Endothelial cell of umbilical vein (primary cell): ENCODE data around the gene OLFM2.

ENCODE experiments used
- CTCF ChIP-seq, 2 donors: IDR thresholded peaks; 1 replicate in 1 of 2; 2 replicates in 1 of 2; pipeline ENCODE4 v1.5.1; 2011; ENCODE audit warnings: low read length in 2 of 2, mild to moderate bottlenecking in 2 of 2, moderate library complexity in 2 of 2, control low read depth in 1 of 2, inconsistent platforms in 1 of 2, low read depth in 1 of 2; ENCODE audit not compliant: insufficient read depth in 1 of 2; ENCODE audit errors: extremely low read depth in 1 of 2
- EZH2 ChIP-seq: IDR thresholded peaks from 2 replicates; pipeline ENCODE4 v1.6.1; 2012; ENCODE audit warnings: borderline replicate concordance, low read depth, mild to moderate bottlenecking, moderate library complexity, low read length, inconsistent platforms; ENCODE audit not compliant: severe bottlenecking
- JUN ChIP-seq: IDR thresholded peaks from 2 replicates; pipeline ENCODE4 v1.6.1; 2011; ENCODE audit warnings: borderline replicate concordance, low read depth; ENCODE audit not compliant: insufficient read length, insufficient read depth

GRCh38 chr19:9835507-9835949 is 100.8 kb downstream of the OLFM2 start:
- TF ChIP-seq CTCF (IDR thresholded peaks at IDR 0.05; ENCODE audit: extremely low read depth in 1 of 2, insufficient read depth in 1 of 2, low read depth in 1 of 2, low read length in 2 of 2) = no peak
- no peak for TF ChIP-seq JUN
- no peak for TF ChIP-seq EZH2
